ENCODE data around the gene EYA2.

DNA sequence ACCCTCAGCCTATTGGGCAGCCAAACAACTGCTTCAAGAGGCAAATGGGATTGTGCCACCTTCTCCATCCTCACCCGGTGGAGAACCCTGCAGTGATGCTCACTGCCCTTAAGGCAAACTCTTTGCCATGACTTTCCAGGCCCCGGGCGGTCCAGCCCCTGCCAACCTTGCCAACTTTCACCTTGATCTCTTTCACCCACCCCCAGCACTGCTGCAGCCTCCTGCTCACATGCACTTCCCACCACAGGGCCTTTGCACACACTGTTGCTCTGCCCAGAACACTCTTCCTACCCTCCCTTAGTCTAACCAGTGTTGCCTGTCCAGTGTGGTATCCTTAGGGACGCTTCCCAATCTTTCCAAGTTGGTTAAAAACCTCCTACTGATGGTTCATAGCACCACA lies 221.1 kb downstream of the EYA2 start:
- TF ChIP-seq, protein P1, sequence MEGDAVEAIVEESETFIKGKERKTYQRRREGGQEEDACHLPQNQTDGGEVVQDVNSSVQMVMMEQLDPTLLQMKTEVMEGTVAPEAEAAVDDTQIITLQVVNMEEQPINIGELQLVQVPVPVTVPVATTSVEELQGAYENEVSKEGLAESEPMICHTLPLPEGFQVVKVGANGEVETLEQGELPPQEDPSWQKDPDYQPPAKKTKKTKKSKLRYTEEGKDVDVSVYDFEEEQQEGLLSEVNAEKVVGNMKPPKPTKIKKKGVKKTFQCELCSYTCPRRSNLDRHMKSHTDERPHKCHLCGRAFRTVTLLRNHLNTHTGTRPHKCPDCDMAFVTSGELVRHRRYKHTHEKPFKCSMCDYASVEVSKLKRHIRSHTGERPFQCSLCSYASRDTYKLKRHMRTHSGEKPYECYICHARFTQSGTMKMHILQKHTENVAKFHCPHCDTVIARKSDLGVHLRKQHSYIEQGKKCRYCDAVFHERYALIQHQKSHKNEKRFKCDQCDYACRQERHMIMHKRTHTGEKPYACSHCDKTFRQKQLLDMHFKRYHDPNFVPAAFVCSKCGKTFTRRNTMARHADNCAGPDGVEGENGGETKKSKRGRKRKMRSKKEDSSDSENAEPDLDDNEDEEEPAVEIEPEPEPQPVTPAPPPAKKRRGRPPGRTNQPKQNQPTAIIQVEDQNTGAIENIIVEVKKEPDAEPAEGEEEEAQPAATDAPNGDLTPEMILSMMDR (conservative IDR thresholded peaks at IDR 0.05; ENCODE audit: low read length), result no peak
- no peak for TF ChIP-seq EZH2phosphoT487 (IDR thresholded peaks at IDR 0.05; ENCODE audit: borderline replicate concordance)

Data from Loucy (cell line).